K562 (cell line): ENCODE measurements around the gene ZWINT. TPM values are rescaled to one million over a fixed set of nuclear protein-coding genes. Genes with fewer than 3 reads are reported as not detected.

ENCODE experiments used
- CEBPG ChIP-seq, 3 experiments: fragments of 200-800 bp in 1 of 3; sonication (Bioruptor generic) in 1 of 3; sonication (generic) in 1 of 3; formaldehyde crosslinking in 1 of 3; IDR thresholded peaks in 2 of 3; conservative IDR thresholded peaks in 1 of 3; 2 replicates each; pipeline versions ENCODE4 v1.6.1 to v1.8.0; 2016 to 2022; ENCODE audit warnings: missing compliant biosample characterization in 2 of 3, missing genetic modification characterization in 2 of 3, mild to moderate bottlenecking in 1 of 3, missing genetic modification reagents in 1 of 3
- CLOCK ChIP-seq: fragments of 250-450 bp; sonication (Bioruptor Pico); IDR thresholded peaks from 2 replicates; pipeline ENCODE4 v1.4.0; 2020; ENCODE audit warnings: mild to moderate bottlenecking, moderate library complexity, borderline replicate concordance
- HDAC1 ChIP-seq, 2 experiments: fragments of 450-650 bp; IDR thresholded peaks; 2 replicates each; pipeline ENCODE4 v1.6.1; 2016 to 2017; ENCODE audit warnings: inconsistent platforms in 1 of 2, mild to moderate bottlenecking in 1 of 2, moderate library complexity in 1 of 2
- HMG20A ChIP-seq: fragments of 450-650 bp; formaldehyde crosslinking; conservative IDR thresholded peaks from 2 replicates; pipeline ENCODE4 v1.4.0; 2020; ENCODE audit warnings: mild to moderate bottlenecking, mixed read lengths
- IRF1 ChIP-seq: sonication (generic); formaldehyde crosslinking; IDR thresholded peaks from 2 replicates; pipeline ENCODE4 v1.8.0; 2022; ENCODE audit warnings: missing genetic modification reagents, mild to moderate bottlenecking, borderline replicate concordance
- KLF13 ChIP-seq: fragments of 450-650 bp; IDR thresholded peaks from 2 replicates; pipeline ENCODE4 v1.6.1; 2016; ENCODE audit warnings: missing genetic modification characterization, low read depth, mild to moderate bottlenecking, missing compliant biosample characterization, moderate library complexity, borderline replicate concordance
- LCOR ChIP-seq: sonication (generic); formaldehyde crosslinking; IDR thresholded peaks from 2 replicates; pipeline ENCODE4 v1.8.0; 2022; ENCODE audit warnings: mild to moderate bottlenecking, missing genetic modification reagents
- MNT ChIP-seq, 2 experiments: fragments of 450-650 bp; conservative IDR thresholded peaks; 2 replicates each; pipeline ENCODE4 v1.6.1; 2017; ENCODE audit warnings: mild to moderate bottlenecking in 2 of 2, moderate library complexity in 2 of 2
- POLR3G ChIP-seq: IDR thresholded peaks from 2 replicates; pipeline ENCODE4 v1.6.1; 2011; ENCODE audit not compliant: insufficient read length, insufficient replicate concordance; ENCODE audit errors: extremely low read depth
- SAP30 ChIP-seq: fragments of 200-600 bp; sonication (generic); IDR thresholded peaks from 2 replicates; pipeline ENCODE4 v1.6.1; 2012; ENCODE audit warnings: borderline replicate concordance, low read depth, mild to moderate bottlenecking, moderate library complexity, low read length, control low read depth, inconsistent platforms; ENCODE audit not compliant: insufficient read depth, poor library complexity, severe bottlenecking
- SMAD2 ChIP-seq: fragments of 150-350 bp; IDR thresholded peaks from 2 replicates; pipeline ENCODE4 v1.6.1; 2014; ENCODE audit warnings: low read depth, mild to moderate bottlenecking, low read length
- TFAM ChIP-seq: fragments of 250-450 bp; sonication (Bioruptor Pico); conservative IDR thresholded peaks from 2 replicates; pipeline ENCODE4 v1.5.0; 2021; ENCODE audit warnings: mild to moderate bottlenecking, moderate library complexity
- TFE3 ChIP-seq: fragments of 450-650 bp; formaldehyde crosslinking; IDR thresholded peaks from 2 replicates; pipeline ENCODE4 v1.4.0; 2020; ENCODE audit warnings: mild to moderate bottlenecking, mixed read lengths
- TGIF2 ChIP-seq: sonication (generic); formaldehyde crosslinking; IDR thresholded peaks from 2 replicates; pipeline ENCODE4 v1.8.1; 2022; ENCODE audit warnings: mild to moderate bottlenecking, missing genetic modification reagents, moderate library complexity
- TSC22D4 ChIP-seq: fragments of 450-650 bp; IDR thresholded peaks from 2 replicates; pipeline ENCODE4 v1.6.1; 2016; ENCODE audit warnings: missing genetic modification characterization, missing biosample characterization, control low read depth
- ZNF280B ChIP-seq: fragments of 250-450 bp; sonication (Bioruptor Pico); IDR thresholded peaks from 2 replicates; pipeline ENCODE4 v1.5.1; 2021; ENCODE audit warnings: mild to moderate bottlenecking
- polyA plus RNA-seq, 8 experiments: library from polyadenylated mRNA; depleted of rRNA in 4 of 8; stranded (reverse) in 5 of 8; unstranded in 3 of 8; fragments of >200 nt; fragmentation: Nextera tagmentation in 2 of 8; fragmentation: Illumina TruSeq in 1 of 8; extraction: Ambion mirVana in 2 of 8; extraction: Trizol in 1 of 8; gene quantifications; 2 replicates each; pipeline versions ENCODE4 v1.2.1 to v1.2.3, GENCODE V29; 2011 to 2014; ENCODE audit warnings: inconsistent platforms in 1 of 8, missing spikeins in 1 of 8
- total RNA-seq, 7 experiments: library from RNA; depleted of rRNA in 6 of 7; stranded (reverse); fragments of >200 nt in 6 of 7; fragmentation: Illumina TruSeq in 2 of 7; extraction: Trizol in 2 of 7; gene quantifications; 2 replicates each; pipeline versions ENCODE4 v1.2.1 to v1.2.3, GENCODE V29; 2011 to 2021; ENCODE audit warnings: low replicate concordance in 1 of 7

Gene ZWINT
- total and polyA plus RNA-seq, 9 of the 15 experiments (the other 6 are each of a cell fraction or from before 2014, with no cell fraction given) = 122 to 245 (median 160) TPM

- TF ChIP-seq TFAM (CRISPR knock-in tag) (no peak), MNT (conservative IDR thresholded peaks at IDR 0.05) (peak; percentile 27 to 58; a peak in 2 of 4 replicates), SMAD2 (no peak), TGIF2 (CRISPR knock-in tag) (no peak), TSC22D4 (tag) (no peak), POLR3G (no peak), LCOR (CRISPR knock-in tag) (no peak), KLF13 (tag) (no peak), IRF1 (CRISPR knock-in tag) (no peak), HDAC1 (IDR thresholded peaks at IDR 0.05) (peak in 1 of 2 experiments; percentile 92; a peak in 2 of 4 replicates), HMG20A (CRISPR knock-in tag) (no peak), TFE3 (CRISPR knock-in tag) (no peak), ZNF280B (no peak), CEBPG (CRISPR knock-in tag; IDR thresholded peaks at IDR 0.05) (no peak), CEBPG (tag; conservative IDR thresholded peaks at IDR 0.05 in 1 of 2, IDR thresholded peaks at IDR 0.05 in 1 of 2) (no peak), CLOCK (no peak), SAP30 (peak; percentile 96)
Observed at GRCh38 chr10:56360967-56361612, at the start of gene ZWINT (continued).
